ENCODE data around the gene MORC4.

MORC4 gene

DNA sequence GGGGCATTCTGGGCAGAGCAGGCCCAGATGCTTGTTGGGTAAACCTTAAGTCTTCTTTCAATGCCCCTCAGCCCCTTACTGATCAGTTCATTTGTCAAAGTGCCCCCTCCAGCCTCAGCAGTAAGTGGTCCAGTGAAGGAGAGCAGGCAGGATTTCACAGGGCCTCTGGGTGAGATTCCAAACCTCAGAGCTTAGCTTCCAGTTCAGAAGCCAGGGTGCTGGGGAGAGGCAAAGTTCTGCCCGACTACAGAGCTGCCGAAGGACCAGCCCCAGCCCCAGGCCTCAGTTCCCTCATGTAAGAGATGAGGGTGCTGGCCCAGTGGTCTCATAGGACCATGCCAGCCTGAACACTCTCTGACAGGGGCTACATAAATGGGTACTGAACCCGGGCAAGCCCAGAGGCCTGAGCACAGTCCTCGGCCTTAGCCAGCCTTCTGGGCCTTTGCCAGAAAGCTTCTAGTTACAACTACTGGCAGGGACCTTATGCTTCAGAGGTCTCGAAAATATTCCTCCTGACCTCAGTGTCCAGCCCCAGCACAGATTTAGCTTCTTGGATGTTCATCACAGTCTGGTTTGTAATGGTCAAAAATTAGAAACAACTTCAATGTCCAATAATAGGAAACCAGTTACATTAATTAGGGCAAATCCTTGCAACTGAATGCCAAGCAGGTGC is 96.0 kb downstream of the MORC4 start:
- H3K4me3 ChIP-seq (ENCODE audit: low read depth, low read length): no peak overlapping the region
- TF ChIP-seq, protein P1, sequence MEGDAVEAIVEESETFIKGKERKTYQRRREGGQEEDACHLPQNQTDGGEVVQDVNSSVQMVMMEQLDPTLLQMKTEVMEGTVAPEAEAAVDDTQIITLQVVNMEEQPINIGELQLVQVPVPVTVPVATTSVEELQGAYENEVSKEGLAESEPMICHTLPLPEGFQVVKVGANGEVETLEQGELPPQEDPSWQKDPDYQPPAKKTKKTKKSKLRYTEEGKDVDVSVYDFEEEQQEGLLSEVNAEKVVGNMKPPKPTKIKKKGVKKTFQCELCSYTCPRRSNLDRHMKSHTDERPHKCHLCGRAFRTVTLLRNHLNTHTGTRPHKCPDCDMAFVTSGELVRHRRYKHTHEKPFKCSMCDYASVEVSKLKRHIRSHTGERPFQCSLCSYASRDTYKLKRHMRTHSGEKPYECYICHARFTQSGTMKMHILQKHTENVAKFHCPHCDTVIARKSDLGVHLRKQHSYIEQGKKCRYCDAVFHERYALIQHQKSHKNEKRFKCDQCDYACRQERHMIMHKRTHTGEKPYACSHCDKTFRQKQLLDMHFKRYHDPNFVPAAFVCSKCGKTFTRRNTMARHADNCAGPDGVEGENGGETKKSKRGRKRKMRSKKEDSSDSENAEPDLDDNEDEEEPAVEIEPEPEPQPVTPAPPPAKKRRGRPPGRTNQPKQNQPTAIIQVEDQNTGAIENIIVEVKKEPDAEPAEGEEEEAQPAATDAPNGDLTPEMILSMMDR (IDR thresholded peaks at IDR 0.05; ENCODE audit: borderline replicate concordance, insufficient read depth, low read depth, low read length): no peak

DNA sequence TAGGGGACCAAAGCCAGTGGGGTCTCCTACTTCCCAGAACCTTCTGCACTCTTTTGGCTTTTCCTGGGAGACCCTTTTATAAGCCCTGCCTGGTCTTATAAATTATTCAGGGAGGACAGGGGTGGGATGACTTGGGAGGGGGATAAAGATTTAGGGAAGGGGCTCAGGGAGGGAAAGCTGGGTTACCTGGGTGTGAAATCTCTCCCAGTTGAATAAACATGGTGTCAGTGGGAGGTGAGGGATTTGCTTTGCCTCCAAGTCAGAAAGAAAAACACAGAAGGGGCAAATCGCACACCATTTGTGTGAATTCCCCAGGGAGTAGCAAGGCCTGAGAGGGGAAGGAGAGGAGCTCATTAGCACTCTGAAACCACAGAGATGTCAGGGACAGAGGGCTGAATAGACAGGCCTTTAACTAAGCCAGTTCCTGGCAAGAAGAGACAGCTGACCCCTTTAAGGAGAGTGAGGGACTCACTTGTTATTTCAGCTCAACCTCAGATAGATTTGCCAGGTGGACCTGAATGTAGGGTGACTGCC is 96.7 kb downstream of the MORC4 start, which contains the start of gene RIPPLY1:
Gene RIPPLY1, minus strand, starts transcription at position 51 of the 534 bp plus-strand sequence. CDS start 54 bp downstream, outside the sequence.
- no peak within 1 kb of the TSS for H3K4me3 ChIP-seq (ENCODE audit: low read depth, low read length)
- TF ChIP-seq, protein P1 (IDR thresholded peaks at IDR 0.05; ENCODE audit: borderline replicate concordance, insufficient read depth, low read depth, low read length): no peak

DNA sequence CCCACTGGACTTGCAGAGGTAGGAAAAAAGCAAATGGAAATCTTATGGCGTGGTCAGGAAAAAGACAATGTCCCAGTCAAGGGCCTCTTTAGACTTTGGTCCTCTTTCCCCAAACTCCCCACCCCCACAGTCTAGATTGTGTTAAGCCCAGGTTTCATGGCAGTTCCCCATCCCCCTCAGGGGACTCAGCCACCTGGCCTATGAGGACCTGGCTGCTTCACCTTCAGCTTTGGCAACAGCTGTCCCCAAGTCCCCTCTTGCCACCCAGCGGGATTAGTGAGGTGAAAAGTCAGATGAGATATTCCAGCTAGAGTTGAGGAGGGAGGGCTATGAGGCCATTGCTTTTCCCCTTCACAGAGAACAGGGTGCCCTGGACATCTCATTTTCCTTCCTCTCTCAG is 97.3 kb downstream of the MORC4 start:
- TF ChIP-seq, protein P1 (IDR thresholded peaks at IDR 0.05; ENCODE audit: borderline replicate concordance, insufficient read depth, low read depth, low read length): no peak
- H3K4me3 ChIP-seq (ENCODE audit: low read depth, low read length): no peak overlapping the region

DNA sequence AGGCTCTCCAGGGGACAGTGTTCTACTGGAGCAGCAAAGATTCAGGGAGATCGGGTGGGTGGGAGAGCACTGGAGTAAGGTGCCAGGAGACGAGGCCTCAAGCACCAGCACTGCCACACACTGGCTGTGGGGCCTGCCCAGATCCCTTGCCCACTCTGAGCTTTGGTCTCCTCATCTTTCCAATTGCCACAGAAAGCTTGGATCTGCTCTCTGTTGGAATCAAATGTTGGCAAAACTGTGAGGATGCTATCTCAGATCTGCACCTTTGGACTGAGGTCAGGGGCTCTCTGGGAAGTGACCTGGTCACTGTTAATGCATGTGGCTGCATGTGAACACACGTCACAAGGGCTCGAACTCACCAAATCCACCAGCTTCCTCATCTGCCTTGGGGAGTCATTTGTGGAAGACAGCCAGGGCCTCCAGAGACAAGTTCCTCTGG is 98.2 kb downstream of the MORC4 start:
- TF ChIP-seq, protein P1 (IDR thresholded peaks at IDR 0.05; ENCODE audit: borderline replicate concordance, insufficient read depth, low read depth, low read length): no peak
- H3K4me3 ChIP-seq (ENCODE audit: low read depth, low read length): no peak overlapping the region

DNA sequence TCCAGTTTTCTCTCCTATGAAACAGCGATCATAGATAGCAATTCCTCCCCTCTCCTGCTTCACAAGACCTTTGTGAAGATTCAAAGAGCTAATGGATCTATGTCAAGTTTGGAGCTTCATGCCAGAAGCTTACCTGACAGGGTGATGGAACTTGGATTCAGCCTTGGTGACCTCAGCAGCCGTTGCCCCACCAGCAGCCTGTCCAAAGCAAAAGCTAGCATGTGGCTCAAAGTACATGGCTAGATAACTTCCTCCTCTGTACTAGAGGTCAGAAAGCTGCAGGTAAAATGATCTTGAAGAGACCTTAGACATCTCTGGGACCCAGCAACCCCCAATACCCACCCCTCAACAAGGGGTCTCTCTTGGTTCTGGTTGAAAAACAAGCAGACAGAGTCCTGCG is 98.7 kb downstream of the MORC4 start:
- H3K4me3 ChIP-seq (ENCODE audit: low read depth, low read length): no peak overlapping the region
- TF ChIP-seq, protein P1 (IDR thresholded peaks at IDR 0.05; ENCODE audit: borderline replicate concordance, insufficient read depth, low read depth, low read length): no peak

DNA sequence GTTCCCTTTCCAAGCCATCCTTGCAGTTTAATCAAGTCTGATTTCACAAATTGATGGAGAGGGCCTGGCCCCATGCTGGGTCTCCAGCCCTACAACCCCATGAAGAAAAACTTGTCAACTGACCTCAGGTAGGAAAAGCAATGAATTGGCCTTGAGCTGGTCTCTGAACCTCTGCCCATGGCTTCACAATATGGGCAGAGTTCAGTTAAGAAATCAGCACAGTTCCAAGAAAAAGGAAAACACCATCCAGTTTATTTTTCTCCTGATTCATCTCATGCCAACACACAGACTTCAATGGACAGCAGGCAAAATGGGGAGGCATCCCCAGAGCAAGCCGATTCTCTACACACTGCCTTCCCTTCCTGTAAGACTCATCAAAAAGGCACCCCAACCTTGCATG is 100.2 kb downstream of the MORC4 start:
- TF ChIP-seq, protein P1 (IDR thresholded peaks at IDR 0.05; ENCODE audit: borderline replicate concordance, insufficient read depth, low read depth, low read length): no peak
- H3K4me3 ChIP-seq (ENCODE audit: low read depth, low read length): no peak overlapping the region

DNA sequence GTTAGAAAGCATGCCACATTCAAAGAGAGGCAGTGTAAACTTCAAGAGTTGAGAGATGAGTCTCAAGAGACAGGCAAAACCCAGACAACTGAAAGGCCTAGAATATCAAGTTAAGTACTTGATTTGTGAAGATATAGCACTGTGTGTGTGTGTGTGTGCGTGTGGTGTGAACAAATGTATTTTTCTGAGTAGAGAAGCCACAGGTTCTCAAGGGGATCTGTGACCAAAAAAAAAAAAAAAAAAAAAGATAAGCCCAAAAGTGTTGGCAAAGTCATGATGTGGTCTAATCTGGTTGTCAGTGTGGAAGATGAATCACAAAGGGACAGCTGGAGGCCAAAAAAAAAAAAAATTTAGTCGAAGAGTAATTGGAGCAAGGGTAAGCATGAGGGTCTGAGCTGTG is 100.7 kb downstream of the MORC4 start:
- TF ChIP-seq, protein P1 (IDR thresholded peaks at IDR 0.05; ENCODE audit: borderline replicate concordance, insufficient read depth, low read depth, low read length): no peak
- no peak overlapping the region for H3K4me3 ChIP-seq (ENCODE audit: low read depth, low read length)

All from GM12875 (cell line).